Motor neuron (in vitro differentiated cells): ENCODE measurements around the gene CDC7. TPM values are rescaled to one million over a fixed set of nuclear protein-coding genes. Genes with fewer than 3 reads are reported as not detected.
"Not testable (repeated sequence)": the region's sequence is repeated elsewhere in the genome, so short reads cannot be mapped to it uniquely, and the experiment has no call there.

ENCODE experiments used
- ATAC-seq, 8 experiments: fragments of 200-7000 bp; cut with Tn5 transposase; replicated peaks in 6 of 8; 2 replicates each; pipeline ENCODE4 v1.8.0; 2021; ENCODE audit warnings: mild to moderate bottlenecking in 8 of 8, moderate library complexity in 8 of 8
- H3K27ac ChIP-seq, 2 donors: fragments of 250-450 bp; sonication (Bioruptor Pico); 2 replicates each; pipeline ENCODE4 v1.9.0; 2021; ENCODE audit warnings: antibody characterized with exemption in 2 of 2, mild to moderate bottlenecking in 2 of 2, moderate library complexity in 1 of 2
- H3K4me1 ChIP-seq, 2 donors: fragments of 250-450 bp; sonication (Bioruptor Pico); replicated peaks in 1 of 2; 2 replicates each; pipeline ENCODE4 v1.6.1; 2021; ENCODE audit warnings: antibody characterized with exemption in 2 of 2, mild to moderate bottlenecking in 2 of 2, moderate library complexity in 1 of 2
- H3K4me3 ChIP-seq, 5 donors: fragments of 250-450 bp; sonication (Bioruptor Pico); 2 replicates each; pipeline ENCODE4 v1.9.0; 2021; ENCODE audit warnings: antibody characterized with exemption in 5 of 5, mild to moderate bottlenecking in 5 of 5, moderate library complexity in 4 of 5
- WGBS, 10 experiments: fragments of 450-650 bp; shearing (Covaris generic); methylation state at CpG; one replicate each; pipeline ENCODE4 v1.0.0; 2022; 5-methylcytosine and 5-hydroxymethylcytosine counted together
- in situ Hi-C, 9 experiments: fragments of 400-800 bp; cut with MboI; loops; one replicate each; pipeline ENCODE4 v1.15.0; 2021; ENCODE audit warnings: low sequenced_read_pairs in 9 of 9, low pct_unique_long_range_greater_than_20kb in 2 of 9; ENCODE audit not compliant: unreplicated experiment in 9 of 9
- total RNA-seq, 8 experiments: library from RNA; unstranded; fragments of 300-600 nt; gene quantifications; 2 replicates each; pipeline versions ENCODE4 v1.2.3 to v1.2.4, GENCODE V29; 2022

CDC7 gene
- total RNA-seq, 8 experiments from 2014 or later: 5.9 to 46.8 (median 22.0) TPM

- WGBS, 10 experiments: 81 to 100% (median 97%) methylated on average over 2 to 3 of the region's 3 CpGs
- H3K27ac ChIP-seq: no peak overlapping the region
- ATAC-seq: no peak
- no peak overlapping the region for H3K4me3 ChIP-seq
- in situ Hi-C loops: loop anchor here (10.0 to 25.0 kb wide), 4 partner anchors 371 to 421 kb away; partner anchors contain the start of genes BRDT (in 2 of the 9) and TGFBR3 (in 2 of the 9)
- H3K4me1 ChIP-seq: no peaks in the 10 kb centered on the region
Measured at GRCh38 chr1:91515994-91516393, 15.3 kb downstream of the CDC7 start.

- in situ Hi-C loops: loop anchor here (10.0 to 25.0 kb wide), 4 partner anchors 371 to 421 kb away; partner anchors contain the start of genes BRDT (in 2 of the 9) and TGFBR3 (in 2 of the 9)
- WGBS, 10 experiments: 80 to 97% (median 89%) methylated on average over 1 to 6 of the region's 7 CpGs; no CpG with 5 or more reads in 4 of the 10 experiments
- H3K27ac ChIP-seq, ATAC-seq, H3K4me3 ChIP-seq, H3K4me1 ChIP-seq: not testable (repeated sequence)
Measured at GRCh38 chr1:91516605-91517004, 16.0 kb downstream of the CDC7 start.

- 54 to 100% (median 90%) methylated on average over 1 to 2 of the region's 2 CpGs; no CpG with 5 or more reads in 1 of the 10 experiments for WGBS, 10 experiments
- not testable (repeated sequence) for H3K27ac ChIP-seq, H3K4me3 ChIP-seq, H3K4me1 ChIP-seq
- in situ Hi-C loops: loop anchor here (10.0 to 25.0 kb wide), 4 partner anchors 368 to 418 kb away; partner anchors contain the start of genes BRDT (in 2 of the 9) and TGFBR3 (in 2 of the 9)
- ATAC-seq: peak in 3 of 8 experiments; percentile 26 to 44 (median 31)
Measured at GRCh38 chr1:91519167-91519566, 18.5 kb downstream of the CDC7 start.

GRCh38 chr1:91520942-91521507, 20.4 kb downstream of the CDC7 start:
- H3K4me1 ChIP-seq: no peaks in the 10 kb centered on the region
- no peak for ATAC-seq
- in situ Hi-C loops: loop anchor here in 6 of 9 experiments (25.0 kb wide), 3 partner anchors 366 to 416 kb away; partner anchors contain the start of genes BRDT (in 2 of the 6) and TGFBR3 (in 2 of the 6)
- no peak overlapping the region for H3K4me3 ChIP-seq
- WGBS, 10 experiments: 7 to 100% (median 61%) methylated on average over 1 to 2 of the region's 2 CpGs
- no peak overlapping the region for H3K27ac ChIP-seq

GRCh38 chr1:91523482-91523881, 22.8 kb downstream of the CDC7 start:
- peak in 1 of 8 experiments; percentile 37 for ATAC-seq
- 78 to 100% (median 89%) methylated on average over 1 of the region's 1 CpG; no CpG with 5 or more reads in 5 of the 10 experiments for WGBS, 10 experiments
- in situ Hi-C loops: loop anchor here in 6 of 9 experiments (25.0 kb wide), 3 partner anchors 364 to 414 kb away; partner anchors contain the start of genes BRDT (in 2 of the 6) and TGFBR3 (in 2 of the 6)
- H3K4me1 ChIP-seq: no peaks in the 10 kb centered on the region
- H3K27ac ChIP-seq: no peak overlapping the region
- no peak overlapping the region for H3K4me3 ChIP-seq

GRCh38 chr1:91526496-91526895, 25.8 kb downstream of the CDC7 start:
- 3 to 94% (median 78%) methylated on average over 2 to 5 of the region's 5 CpGs for WGBS, 10 experiments
- H3K27ac ChIP-seq: no peak overlapping the region
- in situ Hi-C loops: loop anchor here in 1 of 9 experiments (25.0 kb wide), 1 partner anchor 161 kb away; no protein-coding TSS in a partner anchor
- peak in 1 of 8 experiments; percentile 13 for ATAC-seq
- no peaks in the 10 kb centered on the region for H3K4me1 ChIP-seq
- H3K4me3 ChIP-seq: no peak overlapping the region

GRCh38 chr1:91527266-91527765, 26.7 kb downstream of the CDC7 start:
- in situ Hi-C loops: loop anchor here in 1 of 9 experiments (25.0 kb wide), 1 partner anchor 160 kb away; no protein-coding TSS in a partner anchor

GRCh38 chr1:91527781-91528180, 27.1 kb downstream of the CDC7 start:
- ATAC-seq: peak in 2 of 8 experiments; percentile 28 to 60
- no peak overlapping the region for H3K27ac ChIP-seq
- H3K4me1 ChIP-seq: no peaks in the 10 kb centered on the region
- H3K4me3 ChIP-seq: no peak overlapping the region
- in situ Hi-C loops: loop anchor here in 1 of 9 experiments (25.0 kb wide), 1 partner anchor 160 kb away; no protein-coding TSS in a partner anchor
- 0 to 100% (median 87%) methylated on average over 1 to 2 of the region's 2 CpGs; no CpG with 5 or more reads in 3 of the 10 experiments for WGBS, 10 experiments

More at GRCh38 chr1:91527266-91527765, 26.7 kb downstream of the CDC7 start:
- H3K4me1 ChIP-seq: no peaks in the 10 kb centered on the region
- ATAC-seq: peak in 2 of 8 experiments; percentile 11 to 25
- no peak overlapping the region for H3K27ac ChIP-seq
- H3K4me3 ChIP-seq: no peak overlapping the region
- WGBS, 10 experiments: 18 to 98% (median 92%) methylated on average over 2 to 4 of the region's 4 CpGs

GRCh38 chr1:91529856-91530255, 29.2 kb downstream of the CDC7 start:
- ATAC-seq: peak in 3 of 8 experiments; percentile 37 to 69 (median 69)
- no peak overlapping the region for H3K4me3 ChIP-seq
- no peak overlapping the region for H3K27ac ChIP-seq
- H3K4me1 ChIP-seq: no peaks in the 10 kb centered on the region
- in situ Hi-C loops: loop anchor here in 1 of 9 experiments (25.0 kb wide), 1 partner anchor 157 kb away; no protein-coding TSS in a partner anchor
- WGBS, 10 experiments: 38 to 100% (median 80%) methylated on average over 1 to 3 of the region's 3 CpGs; no CpG with 5 or more reads in 2 of the 10 experiments

- peak in 5 of 8 experiments; percentile 12 to 96 (median 79) for ATAC-seq
- Histone ChIP-seq H3K4me1 (no peaks in the 10 kb centered on the region), H3K4me3 (no peak overlapping the region), H3K27ac (no peak overlapping the region)
- in situ Hi-C loops: loop anchor here in 1 of 9 experiments (25.0 kb wide), 1 partner anchor 154 kb away; no protein-coding TSS in a partner anchor
- 7 to 100% (median 87%) methylated on average over 1 to 4 of the region's 4 CpGs; no CpG with 5 or more reads in 2 of the 10 experiments for WGBS, 10 experiments
Measured at GRCh38 chr1:91533361-91534024, 32.8 kb downstream of the CDC7 start.

- Histone ChIP-seq H3K4me3 (no peak overlapping the region), H3K27ac (no peak overlapping the region), H3K4me1 (no peaks in the 10 kb centered on the region)
- ATAC-seq: no peak
- in situ Hi-C loops: loop anchor here in 1 of 9 experiments (25.0 kb wide), 1 partner anchor 152 kb away; no protein-coding TSS in a partner anchor
- WGBS, 10 experiments: 87 to 100% (median 94%) methylated on average over 2 to 30 of the region's 34 CpGs; no CpG with 5 or more reads in 3 of the 10 experiments
Measured at GRCh38 chr1:91535441-91535840, 34.8 kb downstream of the CDC7 start.

GRCh38 chr1:91537281-91537986, 36.8 kb downstream of the CDC7 start:
- ATAC-seq: peak in 2 of 8 experiments; percentile 12 to 44
- no peaks in the 10 kb centered on the region for H3K4me1 ChIP-seq
- H3K27ac ChIP-seq: no peak overlapping the region
- no peak overlapping the region for H3K4me3 ChIP-seq
- in situ Hi-C loops: loop anchor here in 1 of 9 experiments (25.0 kb wide), 1 partner anchor 150 kb away; no protein-coding TSS in a partner anchor
